GM23338 (cell line): ENCODE results near the gene CDKN2A. TPM values are rescaled to one million over a fixed set of nuclear protein-coding genes. Genes with fewer than 3 reads are reported as not detected.

Experiments used
- ATAC-seq: fragments of 200-7000 bp; cut with Tn5 transposase; 3 replicates; pipeline ENCODE4 v1.9.1; 2020
- DNase-seq: peaks from one replicate; pipeline ENCODE4 v3.0.0-alpha.2; 2015; ENCODE audit warnings: low spot score
- H2AFZ ChIP-seq: fragments of 200-600 bp; sonication (generic); 2 replicates; pipeline ENCODE4 v1.8.0; 2016; ENCODE audit warnings: antibody characterized with exemption, mild to moderate bottlenecking, moderate library complexity
- H3F3A ChIP-seq: fragments of 200-600 bp; sonication (generic); replicated peaks from 2 replicates; pipeline ENCODE4 v1.8.0; 2017; ENCODE audit warnings: antibody characterized with exemption, mixed run types, low read depth
- H3K27ac ChIP-seq: fragments of 200-600 bp; sonication (generic); 2 replicates; pipeline ENCODE4 v1.6.1; 2016; ENCODE audit warnings: low read depth
- H3K27me3 ChIP-seq: fragments of 200-600 bp; sonication (generic); 2 replicates; pipeline ENCODE4 v1.8.0; 2016; ENCODE audit warnings: mild to moderate bottlenecking, mixed run types, moderate library complexity; ENCODE audit not compliant: insufficient read depth
- H3K36me3 ChIP-seq: fragments of 200-600 bp; sonication (generic); 2 replicates; pipeline ENCODE4 v1.8.0; 2016; ENCODE audit warnings: mild to moderate bottlenecking; ENCODE audit not compliant: insufficient read depth
- H3K4me1 ChIP-seq: fragments of 200-600 bp; sonication (generic); 2 replicates; pipeline ENCODE4 v1.8.0; 2016; ENCODE audit warnings: mild to moderate bottlenecking, moderate library complexity; ENCODE audit not compliant: insufficient read depth
- H3K4me2 ChIP-seq: fragments of 200-600 bp; sonication (generic); 2 replicates; pipeline ENCODE4 v1.7.1; 2017; ENCODE audit warnings: mixed run types
- H3K4me3 ChIP-seq: fragments of 200-600 bp; sonication (generic); 2 replicates; pipeline ENCODE4 v1.6.1; 2016; ENCODE audit warnings: mixed run types
- H3K79me2 ChIP-seq: fragments of 200-600 bp; sonication (generic); replicated peaks from 2 replicates; pipeline ENCODE4 v1.8.0; 2017; ENCODE audit warnings: mild to moderate bottlenecking; ENCODE audit not compliant: insufficient read depth
- H3K9me2 ChIP-seq: fragments of 200-600 bp; sonication (generic); 2 replicates; pipeline ENCODE4 v1.8.0; 2017; ENCODE audit not compliant: insufficient read depth
- H4K20me1 ChIP-seq: fragments of 200-600 bp; sonication (generic); replicated peaks from 2 replicates; pipeline ENCODE4 v1.8.0; 2017; ENCODE audit warnings: mild to moderate bottlenecking; ENCODE audit not compliant: insufficient read depth
- H3K27ac Mint-ChIP-seq: 2 replicates; pipeline ENCODE4 v1.8.0; 2020; ENCODE audit warnings: inconsistent platforms, mild to moderate bottlenecking, moderate library complexity, mixed read lengths
- H3K27me3 Mint-ChIP-seq: 3 replicates; pipeline ENCODE4 v1.8.0; 2022; ENCODE audit warnings: low read depth, mild to moderate bottlenecking, moderate library complexity, mixed read lengths, inconsistent platforms; ENCODE audit not compliant: insufficient read depth, poor library complexity
- H3K36me3 Mint-ChIP-seq: 3 replicates; pipeline ENCODE4 v1.8.0; 2021; ENCODE audit warnings: low read depth, mild to moderate bottlenecking, inconsistent platforms, moderate library complexity, mixed read lengths
- H3K4me1 Mint-ChIP-seq: 3 replicates; pipeline ENCODE4 v1.8.0; 2020; ENCODE audit warnings: mild to moderate bottlenecking, inconsistent platforms, mixed read lengths
- H3K4me3 Mint-ChIP-seq: 3 replicates; pipeline ENCODE4 v1.8.0; 2021; ENCODE audit warnings: moderate library complexity, mild to moderate bottlenecking, inconsistent platforms, mixed read lengths
- H3K9me3 Mint-ChIP-seq: 3 replicates; pipeline ENCODE4 v1.8.0; 2020; ENCODE audit warnings: moderate library complexity, mild to moderate bottlenecking, inconsistent platforms, mixed read lengths
- CREB1 ChIP-seq: fragments of 250-450 bp; sonication (Bioruptor Pico); IDR thresholded peaks from 2 replicates; pipeline ENCODE4 v1.5.0; 2020; ENCODE audit warnings: low read depth, mild to moderate bottlenecking, moderate library complexity
- ETS1 ChIP-seq: IDR thresholded peaks from 2 replicates; pipeline ENCODE4 v1.6.1; 2016; ENCODE audit warnings: antibody characterized with exemption
- EZH2 ChIP-seq: fragments of 200-600 bp; sonication (generic); IDR thresholded peaks from one replicate; pipeline ENCODE4 v1.8.0; 2017; ENCODE audit warnings: antibody characterized with exemption, mild to moderate bottlenecking, low read depth; ENCODE audit not compliant: unreplicated experiment
- EZH2phosphoT487 ChIP-seq: fragments of 200-600 bp; sonication (generic); IDR thresholded peaks from one replicate; pipeline ENCODE4 v1.8.1; 2018; ENCODE audit warnings: antibody characterized with exemption; ENCODE audit not compliant: unreplicated experiment
- JUNB ChIP-seq: IDR thresholded peaks from one replicate; pipeline ENCODE4 v1.6.1; 2016; ENCODE audit warnings: antibody characterized with exemption; ENCODE audit not compliant: unreplicated experiment
- NANOG ChIP-seq: IDR thresholded peaks from 2 replicates; pipeline ENCODE4 v1.6.1; 2016; ENCODE audit warnings: antibody characterized with exemption, borderline replicate concordance
- POLR2AphosphoS5 ChIP-seq: IDR thresholded peaks from 2 replicates; pipeline ENCODE4 v1.6.1; 2016; ENCODE audit warnings: antibody characterized with exemption, low read depth
- REST ChIP-seq: IDR thresholded peaks from one replicate; pipeline ENCODE4 v1.6.1; 2018; ENCODE audit warnings: antibody characterized with exemption; ENCODE audit not compliant: unreplicated experiment
- STAT1 ChIP-seq: IDR thresholded peaks from one replicate; pipeline ENCODE4 v1.6.1; 2016; ENCODE audit warnings: antibody characterized with exemption; ENCODE audit not compliant: unreplicated experiment
- ZNF114 ChIP-seq: fragments of 250-450 bp; sonication (Bioruptor Pico); IDR thresholded peaks from 2 replicates; pipeline ENCODE4 v1.5.0; 2020; ENCODE audit warnings: mild to moderate bottlenecking, moderate library complexity
- ZNF331 ChIP-seq: fragments of 250-450 bp; sonication (Bioruptor Pico); IDR thresholded peaks from 2 replicates; pipeline ENCODE4 v1.5.0; 2020; ENCODE audit warnings: low read depth, mild to moderate bottlenecking, moderate library complexity
- ZNF462 ChIP-seq: fragments of 250-450 bp; sonication (Bioruptor Pico); IDR thresholded peaks from 2 replicates; pipeline ENCODE4 v1.5.0; 2020; ENCODE audit warnings: mild to moderate bottlenecking, moderate library complexity
- polyA plus RNA-seq: library from polyadenylated mRNA; unstranded; fragments of >200 nt; fragmentation: Nextera tagmentation; extraction: Ambion mirVana; gene quantifications from 2 replicates; pipeline ENCODE4 v1.2.1, GENCODE V29; 2016
- total RNA-seq: library from RNA; depleted of rRNA; stranded (reverse); fragments of >200 nt; shearing (Covaris generic); gene quantifications from 2 replicates; pipeline ENCODE4 v1.2.3, GENCODE V29; 2014
- TF ChIP-seq, protein P1 (sequence below), 2 experiments: fragments of 200-600 bp in 1 of 2; sonication (generic) in 1 of 2; conservative IDR thresholded peaks; 2 replicates each; pipeline versions ENCODE4 v1.5.1 to v1.6.1; 2016 to 2017; ENCODE audit warnings: antibody characterized with exemption in 2 of 2, low read depth in 2 of 2, mild to moderate bottlenecking in 2 of 2, moderate library complexity in 1 of 2

CDKN2A gene
- total and polyA plus RNA-seq, 2 experiments from 2014 or later, result 0.87 to 2.7 TPM

DNA sequence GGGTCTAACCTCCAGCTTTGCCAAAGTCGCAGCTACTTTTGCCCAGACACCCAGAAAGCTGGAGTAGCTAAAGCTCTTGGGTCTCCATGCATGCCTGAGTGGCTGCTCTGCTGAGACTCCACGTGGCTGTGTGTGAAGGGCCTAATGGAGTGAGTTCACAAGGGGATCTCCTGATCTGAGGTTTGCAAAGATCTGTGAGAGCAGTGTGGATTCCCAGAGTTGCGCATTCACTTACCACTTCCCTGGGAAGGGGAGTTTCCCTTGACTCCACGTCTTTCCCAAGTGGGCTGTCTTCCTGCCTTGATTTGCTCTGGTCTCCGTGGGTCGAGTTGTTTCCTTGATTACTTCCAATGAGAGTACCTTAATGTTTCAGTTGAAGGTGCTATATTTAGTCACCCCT, 32.5 kb upstream of the CDKN2A start:
- H3K27ac Mint-ChIP-seq, result no peak overlapping the region
- no peak for DNase-seq

More for the DNA sequence above, 32.5 kb upstream of the CDKN2A start:
- no peak for ATAC-seq
- Histone ChIP-seq H3K4me2 (no peak overlapping the region), H3K9me2 (peaks cover 9% of the 10 kb centered on the region; the same call in 1 of the 2 replicates), H3K27me3 (no peaks in the 10 kb centered on the region), H3K4me1 (peaks cover 7% of the 10 kb centered on the region), H4K20me1 (no peaks in the 10 kb centered on the region), H2AFZ (peak overlapping the region; percentile 59; the same call in 1 of the 2 replicates), H3F3A (no peaks in the 10 kb centered on the region), H3K79me2 (no peaks in the 10 kb centered on the region), H3K27ac (no peak overlapping the region), H3K4me3 (no peak overlapping the region), H3K36me3 (no peaks in the 10 kb centered on the region)
- TF ChIP-seq JUNB, result no peak
- TF ChIP-seq CREB1 (CRISPR knock-in tag), result no peak
- TF ChIP-seq EZH2, result no peak
- TF ChIP-seq ETS1, result no peak
- no peak for TF ChIP-seq ZNF462 (CRISPR knock-in tag)
- TF ChIP-seq EZH2phosphoT487, result no peak
- no peak for TF ChIP-seq ZNF331
- no peak for TF ChIP-seq NANOG
- no peak for TF ChIP-seq ZNF114
- TF ChIP-seq, protein P1, sequence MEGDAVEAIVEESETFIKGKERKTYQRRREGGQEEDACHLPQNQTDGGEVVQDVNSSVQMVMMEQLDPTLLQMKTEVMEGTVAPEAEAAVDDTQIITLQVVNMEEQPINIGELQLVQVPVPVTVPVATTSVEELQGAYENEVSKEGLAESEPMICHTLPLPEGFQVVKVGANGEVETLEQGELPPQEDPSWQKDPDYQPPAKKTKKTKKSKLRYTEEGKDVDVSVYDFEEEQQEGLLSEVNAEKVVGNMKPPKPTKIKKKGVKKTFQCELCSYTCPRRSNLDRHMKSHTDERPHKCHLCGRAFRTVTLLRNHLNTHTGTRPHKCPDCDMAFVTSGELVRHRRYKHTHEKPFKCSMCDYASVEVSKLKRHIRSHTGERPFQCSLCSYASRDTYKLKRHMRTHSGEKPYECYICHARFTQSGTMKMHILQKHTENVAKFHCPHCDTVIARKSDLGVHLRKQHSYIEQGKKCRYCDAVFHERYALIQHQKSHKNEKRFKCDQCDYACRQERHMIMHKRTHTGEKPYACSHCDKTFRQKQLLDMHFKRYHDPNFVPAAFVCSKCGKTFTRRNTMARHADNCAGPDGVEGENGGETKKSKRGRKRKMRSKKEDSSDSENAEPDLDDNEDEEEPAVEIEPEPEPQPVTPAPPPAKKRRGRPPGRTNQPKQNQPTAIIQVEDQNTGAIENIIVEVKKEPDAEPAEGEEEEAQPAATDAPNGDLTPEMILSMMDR (conservative IDR thresholded peaks at IDR 0.05; ENCODE audit: low read depth in 2 of 2), result no peak
- no peak for TF ChIP-seq STAT1
- no peak for TF ChIP-seq POLR2AphosphoS5
- no peak for TF ChIP-seq REST
- Mint-ChIP-seq H3K9me3 (no peaks in the 10 kb centered on the region), H3K4me1 (peaks cover 6% of the 10 kb centered on the region), H3K36me3 (no peaks in the 10 kb centered on the region), H3K27me3 (no peaks in the 10 kb centered on the region), H3K4me3 (no peak overlapping the region)
